ENCODE data around the gene PAGR1. TPM values are rescaled to one million over a fixed set of nuclear protein-coding genes. Genes with fewer than 3 reads are reported as not detected.

The PAGR1 gene
- total and polyA plus RNA-seq, 2 of the 13 experiments (the other 11 are each of a cell fraction or from before 2014, with no cell fraction given): 9.8 to 66.4 TPM

DNA sequence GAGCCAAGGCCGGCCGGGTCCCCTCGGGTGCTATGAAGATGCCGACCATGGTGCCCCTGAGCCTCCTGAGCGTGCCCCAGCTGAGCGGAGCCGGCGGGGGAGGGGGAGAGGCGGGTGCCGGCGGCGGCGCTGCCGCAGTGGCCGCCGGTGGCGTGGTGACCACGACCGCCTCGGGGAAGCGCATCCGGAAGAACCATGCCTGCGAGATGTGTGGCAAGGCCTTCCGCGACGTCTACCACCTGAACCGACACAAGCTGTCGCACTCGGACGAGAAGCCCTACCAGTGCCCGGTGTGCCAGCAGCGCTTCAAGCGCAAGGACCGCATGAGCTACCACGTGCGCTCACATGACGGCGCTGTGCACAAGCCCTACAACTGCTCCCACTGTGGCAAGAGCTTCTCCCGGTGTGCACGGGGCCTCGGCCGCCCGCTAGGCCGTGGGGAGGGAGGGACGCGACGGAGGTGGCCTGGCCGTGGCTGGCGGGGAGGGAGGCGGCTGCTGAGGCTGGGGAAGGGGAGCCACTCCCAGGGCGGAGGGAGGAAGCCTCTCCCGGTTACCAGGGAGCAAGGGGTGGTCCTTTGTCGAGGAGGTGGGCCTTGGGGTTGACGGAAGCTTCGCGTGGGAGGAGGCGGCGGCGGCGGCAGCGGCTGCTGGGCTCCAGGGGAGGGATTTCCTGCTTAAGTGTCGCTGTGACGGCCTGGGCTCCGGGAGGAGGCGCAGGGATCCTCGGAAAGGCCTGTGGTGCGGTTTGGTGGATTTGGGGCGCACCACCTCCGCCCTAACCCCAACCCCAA, 8.3 kb upstream of the PAGR1 start (continued):
- TF ChIP-seq, protein P1, sequence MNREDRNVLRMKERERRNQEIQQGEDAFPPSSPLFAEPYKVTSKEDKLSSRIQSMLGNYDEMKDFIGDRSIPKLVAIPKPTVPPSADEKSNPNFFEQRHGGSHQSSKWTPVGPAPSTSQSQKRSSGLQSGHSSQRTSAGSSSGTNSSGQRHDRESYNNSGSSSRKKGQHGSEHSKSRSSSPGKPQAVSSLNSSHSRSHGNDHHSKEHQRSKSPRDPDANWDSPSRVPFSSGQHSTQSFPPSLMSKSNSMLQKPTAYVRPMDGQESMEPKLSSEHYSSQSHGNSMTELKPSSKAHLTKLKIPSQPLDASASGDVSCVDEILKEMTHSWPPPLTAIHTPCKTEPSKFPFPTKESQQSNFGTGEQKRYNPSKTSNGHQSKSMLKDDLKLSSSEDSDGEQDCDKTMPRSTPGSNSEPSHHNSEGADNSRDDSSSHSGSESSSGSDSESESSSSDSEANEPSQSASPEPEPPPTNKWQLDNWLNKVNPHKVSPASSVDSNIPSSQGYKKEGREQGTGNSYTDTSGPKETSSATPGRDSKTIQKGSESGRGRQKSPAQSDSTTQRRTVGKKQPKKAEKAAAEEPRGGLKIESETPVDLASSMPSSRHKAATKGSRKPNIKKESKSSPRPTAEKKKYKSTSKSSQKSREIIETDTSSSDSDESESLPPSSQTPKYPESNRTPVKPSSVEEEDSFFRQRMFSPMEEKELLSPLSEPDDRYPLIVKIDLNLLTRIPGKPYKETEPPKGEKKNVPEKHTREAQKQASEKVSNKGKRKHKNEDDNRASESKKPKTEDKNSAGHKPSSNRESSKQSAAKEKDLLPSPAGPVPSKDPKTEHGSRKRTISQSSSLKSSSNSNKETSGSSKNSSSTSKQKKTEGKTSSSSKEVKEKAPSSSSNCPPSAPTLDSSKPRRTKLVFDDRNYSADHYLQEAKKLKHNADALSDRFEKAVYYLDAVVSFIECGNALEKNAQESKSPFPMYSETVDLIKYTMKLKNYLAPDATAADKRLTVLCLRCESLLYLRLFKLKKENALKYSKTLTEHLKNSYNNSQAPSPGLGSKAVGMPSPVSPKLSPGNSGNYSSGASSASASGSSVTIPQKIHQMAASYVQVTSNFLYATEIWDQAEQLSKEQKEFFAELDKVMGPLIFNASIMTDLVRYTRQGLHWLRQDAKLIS (CRISPR knock-in tag; IDR thresholded peaks at IDR 0.05): peak; percentile 92; the same call in 1 of the 2 replicates
- peak; percentile 91 for TF ChIP-seq SP4 (CRISPR knock-in tag; IDR thresholded peaks at IDR 0.05)
- TF ChIP-seq ZKSCAN8 (CRISPR knock-in tag; IDR thresholded peaks at IDR 0.05; ENCODE audit: borderline replicate concordance): peak; percentile 65; the same call in 1 of the 2 replicates
- TF ChIP-seq, protein P2, sequence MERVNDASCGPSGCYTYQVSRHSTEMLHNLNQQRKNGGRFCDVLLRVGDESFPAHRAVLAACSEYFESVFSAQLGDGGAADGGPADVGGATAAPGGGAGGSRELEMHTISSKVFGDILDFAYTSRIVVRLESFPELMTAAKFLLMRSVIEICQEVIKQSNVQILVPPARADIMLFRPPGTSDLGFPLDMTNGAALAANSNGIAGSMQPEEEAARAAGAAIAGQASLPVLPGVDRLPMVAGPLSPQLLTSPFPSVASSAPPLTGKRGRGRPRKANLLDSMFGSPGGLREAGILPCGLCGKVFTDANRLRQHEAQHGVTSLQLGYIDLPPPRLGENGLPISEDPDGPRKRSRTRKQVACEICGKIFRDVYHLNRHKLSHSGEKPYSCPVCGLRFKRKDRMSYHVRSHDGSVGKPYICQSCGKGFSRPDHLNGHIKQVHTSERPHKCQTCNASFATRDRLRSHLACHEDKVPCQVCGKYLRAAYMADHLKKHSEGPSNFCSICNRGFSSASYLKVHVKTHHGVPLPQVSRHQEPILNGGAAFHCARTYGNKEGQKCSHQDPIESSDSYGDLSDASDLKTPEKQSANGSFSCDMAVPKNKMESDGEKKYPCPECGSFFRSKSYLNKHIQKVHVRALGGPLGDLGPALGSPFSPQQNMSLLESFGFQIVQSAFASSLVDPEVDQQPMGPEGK (CRISPR knock-in tag; IDR thresholded peaks at IDR 0.05): peak; percentile 75
- TF ChIP-seq ZFP90 (CRISPR knock-in tag; IDR thresholded peaks at IDR 0.05; ENCODE audit: borderline replicate concordance): peak; percentile 95
- TF ChIP-seq, protein P3, sequence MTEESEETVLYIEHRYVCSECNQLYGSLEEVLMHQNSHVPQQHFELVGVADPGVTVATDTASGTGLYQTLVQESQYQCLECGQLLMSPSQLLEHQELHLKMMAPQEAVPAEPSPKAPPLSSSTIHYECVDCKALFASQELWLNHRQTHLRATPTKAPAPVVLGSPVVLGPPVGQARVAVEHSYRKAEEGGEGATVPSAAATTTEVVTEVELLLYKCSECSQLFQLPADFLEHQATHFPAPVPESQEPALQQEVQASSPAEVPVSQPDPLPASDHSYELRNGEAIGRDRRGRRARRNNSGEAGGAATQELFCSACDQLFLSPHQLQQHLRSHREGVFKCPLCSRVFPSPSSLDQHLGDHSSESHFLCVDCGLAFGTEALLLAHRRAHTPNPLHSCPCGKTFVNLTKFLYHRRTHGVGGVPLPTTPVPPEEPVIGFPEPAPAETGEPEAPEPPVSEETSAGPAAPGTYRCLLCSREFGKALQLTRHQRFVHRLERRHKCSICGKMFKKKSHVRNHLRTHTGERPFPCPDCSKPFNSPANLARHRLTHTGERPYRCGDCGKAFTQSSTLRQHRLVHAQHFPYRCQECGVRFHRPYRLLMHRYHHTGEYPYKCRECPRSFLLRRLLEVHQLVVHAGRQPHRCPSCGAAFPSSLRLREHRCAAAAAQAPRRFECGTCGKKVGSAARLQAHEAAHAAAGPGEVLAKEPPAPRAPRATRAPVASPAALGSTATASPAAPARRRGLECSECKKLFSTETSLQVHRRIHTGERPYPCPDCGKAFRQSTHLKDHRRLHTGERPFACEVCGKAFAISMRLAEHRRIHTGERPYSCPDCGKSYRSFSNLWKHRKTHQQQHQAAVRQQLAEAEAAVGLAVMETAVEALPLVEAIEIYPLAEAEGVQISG (CRISPR knock-in tag; IDR thresholded peaks at IDR 0.05): peak; percentile 94
- peak; percentile 97; the same call in 1 of the 2 replicates for TF ChIP-seq KLF15 (CRISPR knock-in tag; IDR thresholded peaks at IDR 0.05; ENCODE audit: borderline replicate concordance)
- peak; percentile 84; the same call in 1 of the 2 replicates for TF ChIP-seq PCBP1 (IDR thresholded peaks at IDR 0.05; ENCODE audit: borderline replicate concordance, low read depth, low read length)
- peak; percentile 97 for TF ChIP-seq ZSCAN31 (CRISPR knock-in tag; IDR thresholded peaks at IDR 0.05; ENCODE audit: low read depth)
- no peak for TF ChIP-seq ZNF282 (IDR thresholded peaks at IDR 0.05; ENCODE audit: partially characterized antibody)
- TF ChIP-seq, protein P4, sequence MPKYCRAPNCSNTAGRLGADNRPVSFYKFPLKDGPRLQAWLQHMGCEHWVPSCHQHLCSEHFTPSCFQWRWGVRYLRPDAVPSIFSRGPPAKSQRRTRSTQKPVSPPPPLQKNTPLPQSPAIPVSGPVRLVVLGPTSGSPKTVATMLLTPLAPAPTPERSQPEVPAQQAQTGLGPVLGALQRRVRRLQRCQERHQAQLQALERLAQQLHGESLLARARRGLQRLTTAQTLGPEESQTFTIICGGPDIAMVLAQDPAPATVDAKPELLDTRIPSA (CRISPR knock-in tag; IDR thresholded peaks at IDR 0.05; ENCODE audit: borderline replicate concordance): peak; percentile 82; the same call in 1 of the 2 replicates
- TF ChIP-seq ZFYVE20 (CRISPR knock-in tag; IDR thresholded peaks at IDR 0.05; ENCODE audit: borderline replicate concordance, low read depth): peak; percentile 97
- TF ChIP-seq, protein P5, sequence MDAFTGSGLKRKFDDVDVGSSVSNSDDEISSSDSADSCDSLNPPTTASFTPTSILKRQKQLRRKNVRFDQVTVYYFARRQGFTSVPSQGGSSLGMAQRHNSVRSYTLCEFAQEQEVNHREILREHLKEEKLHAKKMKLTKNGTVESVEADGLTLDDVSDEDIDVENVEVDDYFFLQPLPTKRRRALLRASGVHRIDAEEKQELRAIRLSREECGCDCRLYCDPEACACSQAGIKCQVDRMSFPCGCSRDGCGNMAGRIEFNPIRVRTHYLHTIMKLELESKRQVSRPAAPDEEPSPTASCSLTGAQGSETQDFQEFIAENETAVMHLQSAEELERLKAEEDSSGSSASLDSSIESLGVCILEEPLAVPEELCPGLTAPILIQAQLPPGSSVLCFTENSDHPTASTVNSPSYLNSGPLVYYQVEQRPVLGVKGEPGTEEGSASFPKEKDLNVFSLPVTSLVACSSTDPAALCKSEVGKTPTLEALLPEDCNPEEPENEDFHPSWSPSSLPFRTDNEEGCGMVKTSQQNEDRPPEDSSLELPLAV (CRISPR knock-in tag; conservative IDR thresholded peaks at IDR 0.05; ENCODE audit: low read depth): peak; percentile 96
- TF ChIP-seq ZNF292 (CRISPR knock-in tag; IDR thresholded peaks at IDR 0.05; ENCODE audit: borderline replicate concordance, low read depth): peak; percentile 44; the same call in 1 of the 2 replicates
- TF ChIP-seq ZNF674 (CRISPR knock-in tag; IDR thresholded peaks at IDR 0.05; ENCODE audit: low read depth): peak; percentile 90; the same call in 1 of the 2 replicates
- peak; percentile 93 for TF ChIP-seq ZNF878 (CRISPR knock-in tag; IDR thresholded peaks at IDR 0.05)

All from HepG2 (cell line).